Activated effector memory CD4-positive, alpha-beta T cell treated with Interleukin-2 at 50 U/mL for 16 hours (primary cell): ENCODE results near the gene USF2.

Source experiments
- DNase-seq: peaks from one replicate; pipeline ENCODE4 v3.0.0-alpha.2; 2020

Gene USF2

GRCh38 chr19:35246466-35247092, 22.2 kb upstream of the USF2 start:
- no peak for DNase-seq

GRCh38 chr19:35247526-35248309, 21.0 kb upstream of the USF2 start:
- peak; percentile 52 for DNase-seq

GRCh38 chr19:35248310-35249145, 20.2 kb upstream of the USF2 start, which contains the start of gene LSR:
Gene LSR, plus strand, starts transcription at chr19:35249002. Its CDS starts 21 bp downstream, at chr19:35249023.
- peak; percentile 77 for DNase-seq

GRCh38 chr19:35249146-35249847, 19.5 kb upstream of the USF2 start:
- no peak for DNase-seq

- no peak for DNase-seq
Observed at GRCh38 chr19:35249848-35250711, 18.7 kb upstream of the USF2 start.

GRCh38 chr19:35251456-35251855, 17.3 kb upstream of the USF2 start:
- no peak for DNase-seq

GRCh38 chr19:35253316-35254286, 15.2 kb upstream of the USF2 start:
- no peak for DNase-seq

- no peak for DNase-seq
Observed at GRCh38 chr19:35254341-35255297, 14.1 kb upstream of the USF2 start.

- no peak for DNase-seq
Observed at GRCh38 chr19:35256566-35256965, 12.2 kb upstream of the USF2 start.

- no peak for DNase-seq
Observed at GRCh38 chr19:35257113-35257461, 11.7 kb upstream of the USF2 start.

- no peak for DNase-seq
Observed at GRCh38 chr19:35260694-35261304, 8.0 kb upstream of the USF2 start.

GRCh38 chr19:35261356-35262100, 7.2 kb upstream of the USF2 start:
- DNase-seq = no peak

- DNase-seq = no peak
Observed at GRCh38 chr19:35262101-35262761, 6.5 kb upstream of the USF2 start.

GRCh38 chr19:35264268-35265125, 4.3 kb upstream of the USF2 start:
- no peak for DNase-seq

GRCh38 chr19:35265126-35265899, 3.4 kb upstream of the USF2 start:
- DNase-seq = no peak
